NCI-H2107 treated with DMSO at 0.1 percent for 48 hours (cell line): ENCODE data around the gene RMND1.
A peak's percentile ranks its signal among the peaks of the same experiment; 100 is the strongest.
"Not testable (repeated sequence)": the region's sequence is repeated elsewhere in the genome, so short reads cannot be mapped to it uniquely, and the experiment has no call there.

Source experiments
- DNase-seq: peaks from one replicate; lab custom pipeline; 2025; ENCODE audit not compliant: unreplicated experiment; lab: John Stamatoyannopoulos, UW

RMND1 gene

DNA sequence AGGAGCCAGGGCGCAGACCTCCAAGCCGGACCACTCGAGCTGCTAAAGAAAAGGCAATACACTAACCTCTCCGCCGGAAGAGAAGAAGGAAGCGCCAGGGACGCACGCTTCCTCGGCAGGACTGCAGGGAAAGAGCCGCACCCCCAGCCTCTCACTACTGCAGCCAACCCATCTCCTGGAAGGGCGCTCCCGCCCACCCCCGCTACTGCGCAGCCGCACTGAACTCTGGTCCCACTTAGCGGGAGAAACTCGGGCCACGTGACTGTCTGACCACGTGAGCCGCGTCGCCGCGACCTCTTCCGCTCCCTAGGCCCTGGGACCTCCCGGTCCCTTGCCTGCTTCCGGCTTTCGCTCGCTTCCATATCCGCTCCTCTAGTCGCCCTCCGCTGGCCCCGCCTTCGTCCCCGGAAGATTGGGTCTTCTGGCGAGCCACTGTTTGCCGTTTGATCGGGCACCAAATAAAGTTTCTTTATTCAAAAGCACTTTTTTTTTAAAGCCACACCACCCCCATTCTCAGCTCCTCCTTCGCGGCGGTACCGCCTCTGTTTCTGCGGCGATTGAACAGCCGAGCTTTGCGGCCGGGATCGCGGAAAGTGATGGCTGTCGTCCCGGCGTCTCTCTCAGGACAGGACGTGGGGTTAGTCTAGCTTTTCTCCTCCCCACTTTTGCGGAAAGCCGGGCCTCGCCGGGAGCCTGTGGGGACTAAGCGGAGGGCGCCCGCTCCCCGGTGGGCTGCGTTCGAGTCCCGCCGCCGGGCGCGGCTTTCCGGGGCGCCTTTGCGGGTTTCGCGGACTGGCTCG, at the start of gene RMND1:
Gene RMND1 (minus strand): TSS at position 177 of the 800 bp plus-strand sequence. CDS start 6,315 bp downstream, outside the sequence.
- peak; percentile 98 for DNase-seq

DNA sequence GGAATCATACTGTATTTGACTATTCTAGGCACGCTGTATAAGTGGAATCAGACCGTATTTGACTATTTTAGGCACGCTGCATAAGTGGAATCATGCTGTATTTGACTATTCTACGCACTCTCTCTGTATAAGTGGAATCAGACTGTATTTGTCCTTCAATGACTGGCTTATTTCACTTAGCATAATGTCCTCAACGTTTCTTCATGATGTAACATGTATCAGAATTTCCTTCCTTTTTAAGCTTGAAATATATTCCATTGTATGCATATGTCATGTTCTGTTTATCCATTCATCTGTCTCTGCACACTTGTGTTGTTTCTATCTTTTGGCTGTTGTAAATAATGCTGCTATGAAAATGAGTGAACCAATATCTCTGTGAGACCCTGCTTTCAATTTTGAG, 47.6 kb upstream of the RMND1 start:
- DNase-seq: no peak

GRCh38 chr6:151498327-151498726, 46.4 kb upstream of the RMND1 start:
- DNase-seq: no peak

GRCh38 chr6:151497905-151498304, 46.0 kb upstream of the RMND1 start:
- no peak for DNase-seq

DNA sequence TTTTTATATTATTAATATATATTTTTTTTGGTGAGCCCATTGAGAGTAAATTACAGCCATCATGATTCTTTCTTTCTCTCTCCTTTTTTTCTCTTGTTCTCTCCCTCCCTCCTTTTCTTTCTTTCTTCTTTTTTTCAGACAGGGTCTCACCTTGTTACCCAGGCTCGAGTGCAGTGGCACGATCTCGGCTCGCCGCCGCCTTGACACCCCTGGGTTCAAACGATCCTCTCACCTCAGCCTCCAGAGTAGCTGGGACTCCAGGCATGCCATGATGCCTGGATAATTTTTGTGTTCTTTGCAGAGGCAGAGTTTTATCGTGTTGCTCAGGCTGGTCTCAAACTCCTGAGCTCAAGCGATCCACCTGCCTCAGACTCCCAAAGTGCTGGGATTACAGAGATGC, 43.5 kb upstream of the RMND1 start:
- no peak for DNase-seq

- no peak for DNase-seq
Measured at GRCh38 chr6:151494936-151495320, 43.0 kb upstream of the RMND1 start.

DNA sequence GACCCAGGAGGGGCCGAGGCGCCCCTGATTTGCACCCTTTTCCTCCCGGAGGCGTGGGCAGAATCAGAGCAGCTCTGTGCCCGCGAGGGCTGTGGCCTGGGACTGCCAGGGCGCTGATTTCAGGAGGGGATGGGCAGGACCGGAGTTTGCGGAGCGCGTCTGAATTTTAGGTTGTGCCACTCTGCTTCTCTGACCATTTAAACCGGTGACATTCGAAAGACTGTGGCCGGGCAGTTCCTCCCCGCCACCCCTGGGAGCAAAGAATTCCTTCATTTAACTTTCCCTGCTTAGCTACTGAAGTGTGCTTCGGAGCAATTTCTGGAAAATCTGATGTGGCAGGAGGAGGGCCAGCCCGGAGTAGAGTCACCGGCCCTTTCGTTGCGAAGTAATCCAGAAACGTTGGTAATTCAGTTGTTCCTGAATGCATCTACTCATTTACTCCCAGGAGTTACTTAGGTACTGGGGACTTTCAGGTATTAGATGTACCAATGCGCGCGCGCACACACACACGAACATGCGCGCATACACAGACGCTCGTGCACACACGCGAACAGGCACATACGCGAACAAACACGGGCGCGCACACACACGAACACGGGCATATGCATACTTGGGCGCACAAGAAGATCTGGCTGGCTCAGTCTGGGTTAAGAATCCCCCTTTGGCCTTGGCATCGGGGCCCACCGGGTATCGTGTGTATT, 42.5 kb upstream of the RMND1 start:
- no peak for DNase-seq

DNA sequence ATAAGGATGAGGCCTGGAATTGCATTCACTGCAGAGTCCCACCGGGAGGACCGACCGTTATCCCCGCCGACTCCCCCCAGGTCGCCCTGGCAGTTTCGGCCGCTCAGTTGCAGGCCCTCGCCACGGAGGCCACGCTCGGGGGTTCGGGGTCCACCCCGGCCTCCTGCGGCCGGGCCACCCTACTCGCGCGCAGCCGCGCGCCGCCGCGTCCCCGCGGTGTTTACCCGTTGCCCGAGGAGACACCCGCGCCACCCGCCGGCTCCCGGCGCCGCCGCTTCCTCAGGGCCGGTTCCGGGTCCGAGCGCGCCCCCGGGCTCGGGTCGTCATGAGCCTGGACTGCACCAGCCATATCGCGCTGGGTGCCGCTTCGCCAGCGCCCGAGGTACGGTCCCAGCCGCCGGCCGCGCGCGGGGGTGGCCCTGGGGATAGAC, 41.9 kb upstream of the RMND1 start, which contains the start of gene CCDC170:
Gene CCDC170 (plus strand): TSS at position 214 of the 431 bp plus-strand sequence. CDS start 112 bp downstream, at position 326.
- DNase-seq: no peak

GRCh38 chr6:151493161-151493803, 41.4 kb upstream of the RMND1 start:
- DNase-seq: no peak

DNA sequence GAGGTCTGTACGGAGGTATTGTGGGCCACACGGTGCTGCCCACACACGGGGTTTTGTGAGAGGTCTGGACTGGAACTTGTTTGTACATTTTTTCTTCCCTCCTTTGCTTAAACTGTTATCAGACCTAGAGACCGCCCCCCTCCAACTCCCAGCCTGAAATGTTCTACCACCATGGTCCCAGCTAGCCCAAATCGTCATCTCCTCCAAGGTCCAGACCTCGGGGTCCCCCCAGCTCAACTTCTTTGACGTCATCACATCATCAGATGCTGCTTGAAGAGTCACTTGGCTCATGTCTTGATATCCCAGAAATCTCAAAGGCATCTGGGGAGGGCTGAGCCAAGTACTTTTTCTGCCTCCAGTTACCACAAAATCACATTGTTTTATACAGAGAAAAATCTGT, 39.1 kb upstream of the RMND1 start:
- DNase-seq: no peak

DNA sequence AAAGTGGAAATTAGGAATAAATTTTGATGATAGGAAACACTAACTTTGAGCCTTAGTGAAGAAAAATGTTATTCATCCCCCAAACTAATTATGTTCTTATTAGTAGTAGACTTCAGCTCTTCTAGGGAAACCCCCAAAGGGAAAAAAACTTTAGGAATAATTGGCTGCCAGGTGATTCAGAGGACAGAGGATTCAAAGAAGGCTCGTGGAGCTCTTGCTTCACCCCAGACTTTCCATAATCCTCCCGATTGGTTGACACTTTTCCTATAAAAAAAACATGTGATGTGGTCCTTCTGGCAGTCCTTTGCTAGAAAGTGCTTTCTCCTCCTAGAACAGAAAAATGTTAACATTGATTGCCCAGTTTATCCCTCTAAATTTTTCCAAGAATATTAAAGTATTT, 36.3 kb upstream of the RMND1 start:
- no peak for DNase-seq

DNA sequence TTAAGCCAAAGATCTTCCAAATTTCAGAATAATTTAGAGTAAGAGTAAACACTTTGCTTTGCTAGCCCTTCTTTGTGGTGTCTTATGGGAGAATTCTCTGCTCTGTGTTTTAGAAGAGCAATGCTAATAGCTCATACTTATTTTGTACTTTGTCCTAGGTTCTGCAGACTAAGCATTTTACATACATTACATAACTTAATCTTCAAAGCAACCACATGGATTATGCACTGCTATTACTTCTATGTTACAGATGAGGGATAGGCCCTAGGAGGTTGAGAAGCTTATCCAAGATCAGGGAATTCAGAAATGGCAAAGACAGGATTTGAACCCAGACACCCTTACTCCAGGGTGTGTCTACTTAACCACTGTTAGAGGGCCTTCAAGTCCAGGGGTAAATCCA, 32.1 kb upstream of the RMND1 start:
- DNase-seq: no peak

DNA sequence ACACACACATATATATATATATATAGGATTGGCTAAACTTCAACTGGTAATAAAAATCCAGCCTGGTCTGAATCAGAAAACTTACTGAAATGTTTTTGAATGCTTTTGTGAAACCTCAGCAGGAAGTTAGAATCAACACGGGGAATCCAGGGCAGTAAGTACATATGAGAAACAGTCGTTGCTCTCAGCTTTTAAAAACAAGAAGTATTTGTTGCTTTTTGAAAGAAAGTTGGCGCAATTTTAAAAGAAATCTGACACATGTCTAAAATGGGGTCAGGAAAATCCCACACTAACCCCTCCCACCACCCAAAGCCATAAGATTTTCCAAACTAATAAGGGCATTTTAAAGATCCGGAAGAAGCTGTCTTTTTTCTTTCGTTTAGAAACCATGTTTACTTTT, 30.4 kb upstream of the RMND1 start:
- DNase-seq: no peak

GRCh38 chr6:151481786-151482185, 29.9 kb upstream of the RMND1 start:
- DNase-seq: no peak

- DNase-seq: no peak
Measured at GRCh38 chr6:151478670-151479069, 26.7 kb upstream of the RMND1 start.

DNA sequence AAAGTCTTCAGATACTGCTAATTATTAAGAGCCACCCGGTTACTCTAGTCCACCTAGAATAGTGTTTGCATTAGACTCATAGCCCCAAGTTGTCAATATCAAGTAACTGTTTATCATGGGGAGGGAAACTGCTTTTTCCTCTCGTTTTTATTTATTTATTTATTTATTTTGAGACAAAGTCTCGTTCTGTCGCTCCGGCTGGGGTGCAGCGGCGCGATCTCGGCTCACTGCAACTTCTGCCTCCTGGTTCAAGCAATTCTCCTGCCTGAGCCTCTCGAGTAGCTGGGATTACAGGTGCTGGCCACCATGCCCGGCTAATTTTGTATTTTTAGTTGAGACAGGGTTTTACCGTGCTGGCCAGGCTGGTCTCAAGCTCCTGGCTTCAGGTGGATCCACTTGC, 25.8 kb upstream of the RMND1 start:
- no peak for DNase-seq

DNA sequence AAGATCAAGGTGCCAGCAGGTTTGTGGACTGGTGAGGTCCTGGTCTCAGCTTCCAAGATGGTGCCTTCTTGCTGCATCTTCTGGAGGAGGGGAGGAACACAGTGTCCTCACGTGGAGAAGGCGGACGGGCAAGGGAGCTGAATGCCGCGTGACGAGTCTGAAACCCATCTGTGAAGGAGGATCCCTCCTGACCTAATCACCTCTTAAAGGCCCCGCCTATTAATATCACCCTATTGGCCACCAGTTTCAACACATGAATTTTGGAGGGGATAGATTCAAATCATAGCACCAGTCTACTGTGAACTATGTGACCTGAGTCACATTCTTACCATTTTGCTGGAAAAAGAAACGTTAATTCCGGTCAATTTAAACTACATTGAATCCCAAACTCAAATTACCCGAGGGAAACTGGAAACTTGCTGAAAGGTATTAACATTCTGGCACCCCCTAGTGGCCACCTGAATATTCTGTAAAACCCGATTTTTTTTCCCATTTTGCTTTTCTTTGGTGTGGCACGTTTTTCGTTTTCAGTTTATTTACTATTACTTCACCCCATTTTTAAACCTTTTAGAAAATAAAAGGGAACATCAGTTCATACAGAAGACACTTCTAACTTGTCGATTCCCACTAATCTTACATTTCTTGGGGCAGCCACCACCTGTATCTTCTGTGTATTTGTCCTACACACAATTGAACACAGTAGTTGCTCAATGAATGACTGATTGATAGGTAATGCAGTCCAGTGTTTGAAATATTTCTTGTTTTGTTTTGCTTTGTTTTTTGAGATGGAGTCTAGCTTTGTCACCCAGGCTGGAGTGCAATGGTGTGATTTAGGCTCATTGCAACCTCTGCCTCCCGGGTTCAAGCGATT, 24.0 kb upstream of the RMND1 start:
- peak; percentile 20 for DNase-seq

DNA sequence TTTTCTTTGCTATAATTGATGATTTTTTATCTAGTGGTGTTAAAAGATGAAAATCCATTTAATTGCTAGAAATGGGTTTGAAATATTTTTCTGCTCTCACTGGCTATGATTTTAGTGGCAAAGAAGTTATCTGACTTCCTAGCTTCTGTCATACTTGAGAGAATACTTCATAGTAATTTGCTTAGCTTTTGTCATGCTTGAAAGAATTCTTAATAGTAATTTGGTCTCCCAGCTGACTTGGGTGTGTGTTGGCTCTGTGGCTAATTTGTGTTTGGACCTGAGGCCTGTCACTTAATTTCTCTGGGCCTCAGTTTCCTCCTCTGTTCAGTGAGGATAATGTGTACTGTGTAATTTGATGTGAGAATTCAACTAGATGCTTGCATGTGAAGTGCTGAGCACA, 12.8 kb upstream of the RMND1 start:
- no peak for DNase-seq

GRCh38 chr6:151461673-151462072, 9.7 kb upstream of the RMND1 start:
- no peak for DNase-seq

GRCh38 chr6:151455751-151456398, 3.9 kb upstream of the RMND1 start:
- not testable (repeated sequence) for DNase-seq
